OCI-LY1 (cell line): ENCODE measurements around the gene DYNLL2.

Experiments
- EZH2 ChIP-seq: fragments of 200-600 bp; sonication (generic), shearing (Covaris generic); IDR thresholded peaks from 2 replicates; pipeline ENCODE4 v1.8.0; 2017; ENCODE audit warnings: borderline replicate concordance, mixed run types, mild to moderate bottlenecking, antibody characterized with exemption, low read length, moderate library complexity, mixed read lengths
- TF ChIP-seq, protein P1 (sequence below): fragments of 200-600 bp; sonication (generic), shearing (Covaris generic); IDR thresholded peaks from 2 replicates; pipeline ENCODE4 v1.5.1; 2017; ENCODE audit warnings: mild to moderate bottlenecking, antibody characterized with exemption, low read length, moderate library complexity, mixed read lengths

GRCh38 chr17:58109197-58109596 is 26.0 kb downstream of the DYNLL2 start:
- TF ChIP-seq, protein P1, sequence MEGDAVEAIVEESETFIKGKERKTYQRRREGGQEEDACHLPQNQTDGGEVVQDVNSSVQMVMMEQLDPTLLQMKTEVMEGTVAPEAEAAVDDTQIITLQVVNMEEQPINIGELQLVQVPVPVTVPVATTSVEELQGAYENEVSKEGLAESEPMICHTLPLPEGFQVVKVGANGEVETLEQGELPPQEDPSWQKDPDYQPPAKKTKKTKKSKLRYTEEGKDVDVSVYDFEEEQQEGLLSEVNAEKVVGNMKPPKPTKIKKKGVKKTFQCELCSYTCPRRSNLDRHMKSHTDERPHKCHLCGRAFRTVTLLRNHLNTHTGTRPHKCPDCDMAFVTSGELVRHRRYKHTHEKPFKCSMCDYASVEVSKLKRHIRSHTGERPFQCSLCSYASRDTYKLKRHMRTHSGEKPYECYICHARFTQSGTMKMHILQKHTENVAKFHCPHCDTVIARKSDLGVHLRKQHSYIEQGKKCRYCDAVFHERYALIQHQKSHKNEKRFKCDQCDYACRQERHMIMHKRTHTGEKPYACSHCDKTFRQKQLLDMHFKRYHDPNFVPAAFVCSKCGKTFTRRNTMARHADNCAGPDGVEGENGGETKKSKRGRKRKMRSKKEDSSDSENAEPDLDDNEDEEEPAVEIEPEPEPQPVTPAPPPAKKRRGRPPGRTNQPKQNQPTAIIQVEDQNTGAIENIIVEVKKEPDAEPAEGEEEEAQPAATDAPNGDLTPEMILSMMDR: no peak
- TF ChIP-seq EZH2: no peak
